K562 (cell line): ENCODE results near the gene OLFML2B.
"Not testable (repeated sequence)": the region's sequence is repeated elsewhere in the genome, so short reads cannot be mapped to it uniquely, and the experiment has no call there.

Experiments used
- CC2D1A ChIP-seq: fragments of 450-650 bp; IDR thresholded peaks from 2 replicates; pipeline ENCODE4 v1.6.1; 2017; ENCODE audit warnings: mild to moderate bottlenecking
- CEBPG ChIP-seq, 3 experiments: fragments of 200-800 bp in 1 of 3; sonication (Bioruptor generic) in 1 of 3; sonication (generic) in 1 of 3; formaldehyde crosslinking in 1 of 3; IDR thresholded peaks in 2 of 3; conservative IDR thresholded peaks in 1 of 3; 2 replicates each; pipeline versions ENCODE4 v1.6.1 to v1.8.0; 2016 to 2022; ENCODE audit warnings: missing compliant biosample characterization in 2 of 3, missing genetic modification characterization in 2 of 3, mild to moderate bottlenecking in 1 of 3, missing genetic modification reagents in 1 of 3
- EZH2 ChIP-seq: IDR thresholded peaks from 2 replicates; pipeline ENCODE4 v1.6.1; 2012; ENCODE audit warnings: low read depth, mild to moderate bottlenecking, inconsistent platforms, low read length, borderline replicate concordance
- NFRKB ChIP-seq: fragments of 450-650 bp; IDR thresholded peaks from 2 replicates; pipeline ENCODE4 v1.6.1; 2016; ENCODE audit warnings: low read depth
- TAF1 ChIP-seq: IDR thresholded peaks from 2 replicates; pipeline ENCODE4 v1.6.1; 2011; ENCODE audit warnings: mild to moderate bottlenecking, low read length, moderate library complexity; ENCODE audit not compliant: insufficient read depth, control insufficient read depth, severe bottlenecking; ENCODE audit errors: extremely low read depth
- TAF7 ChIP-seq: fragments of 450-650 bp; IDR thresholded peaks from 2 replicates; pipeline ENCODE4 v1.6.1; 2016; ENCODE audit warnings: missing genetic modification characterization, missing compliant biosample characterization
- ZBTB1 ChIP-seq: sonication (generic); formaldehyde crosslinking; IDR thresholded peaks from 2 replicates; pipeline ENCODE4 v1.8.1; 2023; ENCODE audit warnings: missing genetic modification reagents, low read depth, mild to moderate bottlenecking, borderline replicate concordance
- ZZZ3 ChIP-seq: fragments of 450-650 bp; IDR thresholded peaks from 2 replicates; pipeline ENCODE4 v1.6.1; 2016; ENCODE audit warnings: antibody characterized with exemption, mild to moderate bottlenecking, moderate library complexity
- TF ChIP-seq, protein P1 (sequence below), 2 experiments: fragments of 450-650 bp; formaldehyde crosslinking in 1 of 2; IDR thresholded peaks; 2 replicates each; pipeline versions ENCODE4 v1.4.0 to v1.6.1; 2014 to 2020; ENCODE audit warnings: mild to moderate bottlenecking in 2 of 2, borderline replicate concordance in 1 of 2, low read depth in 1 of 2
- TF ChIP-seq, protein P2 (sequence below), 3 experiments: IDR thresholded peaks in 2 of 3; conservative IDR thresholded peaks in 1 of 3; 2 replicates each; pipeline ENCODE4 v1.5.1; 2011 to 2012; ENCODE audit warnings: low read length in 3 of 3, mild to moderate bottlenecking in 3 of 3, control low read depth in 2 of 3, improper control_type of control experiment in 1 of 3, inconsistent platforms in 1 of 3, low read depth in 1 of 3, mixed read lengths in 1 of 3, moderate library complexity in 1 of 3; ENCODE audit not compliant: insufficient read depth in 2 of 3
- TF ChIP-seq, protein P3 (sequence below): sonication (generic); formaldehyde crosslinking; IDR thresholded peaks from 2 replicates; pipeline ENCODE4 v1.8.0; 2022; ENCODE audit warnings: mild to moderate bottlenecking, low read depth, missing genetic modification reagents

GRCh38 chr1:162053949-162054348 is 30.3 kb upstream of the OLFML2B start:
- TF ChIP-seq, protein P1, sequence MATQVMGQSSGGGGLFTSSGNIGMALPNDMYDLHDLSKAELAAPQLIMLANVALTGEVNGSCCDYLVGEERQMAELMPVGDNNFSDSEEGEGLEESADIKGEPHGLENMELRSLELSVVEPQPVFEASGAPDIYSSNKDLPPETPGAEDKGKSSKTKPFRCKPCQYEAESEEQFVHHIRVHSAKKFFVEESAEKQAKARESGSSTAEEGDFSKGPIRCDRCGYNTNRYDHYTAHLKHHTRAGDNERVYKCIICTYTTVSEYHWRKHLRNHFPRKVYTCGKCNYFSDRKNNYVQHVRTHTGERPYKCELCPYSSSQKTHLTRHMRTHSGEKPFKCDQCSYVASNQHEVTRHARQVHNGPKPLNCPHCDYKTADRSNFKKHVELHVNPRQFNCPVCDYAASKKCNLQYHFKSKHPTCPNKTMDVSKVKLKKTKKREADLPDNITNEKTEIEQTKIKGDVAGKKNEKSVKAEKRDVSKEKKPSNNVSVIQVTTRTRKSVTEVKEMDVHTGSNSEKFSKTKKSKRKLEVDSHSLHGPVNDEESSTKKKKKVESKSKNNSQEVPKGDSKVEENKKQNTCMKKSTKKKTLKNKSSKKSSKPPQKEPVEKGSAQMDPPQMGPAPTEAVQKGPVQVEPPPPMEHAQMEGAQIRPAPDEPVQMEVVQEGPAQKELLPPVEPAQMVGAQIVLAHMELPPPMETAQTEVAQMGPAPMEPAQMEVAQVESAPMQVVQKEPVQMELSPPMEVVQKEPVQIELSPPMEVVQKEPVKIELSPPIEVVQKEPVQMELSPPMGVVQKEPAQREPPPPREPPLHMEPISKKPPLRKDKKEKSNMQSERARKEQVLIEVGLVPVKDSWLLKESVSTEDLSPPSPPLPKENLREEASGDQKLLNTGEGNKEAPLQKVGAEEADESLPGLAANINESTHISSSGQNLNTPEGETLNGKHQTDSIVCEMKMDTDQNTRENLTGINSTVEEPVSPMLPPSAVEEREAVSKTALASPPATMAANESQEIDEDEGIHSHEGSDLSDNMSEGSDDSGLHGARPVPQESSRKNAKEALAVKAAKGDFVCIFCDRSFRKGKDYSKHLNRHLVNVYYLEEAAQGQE (IDR thresholded peaks at IDR 0.05; ENCODE audit: borderline replicate concordance) = not testable (repeated sequence)
- TF ChIP-seq, protein P1 (CRISPR knock-in tag; IDR thresholded peaks at IDR 0.05; ENCODE audit: low read depth) = not testable (repeated sequence)
- not testable (repeated sequence) for TF ChIP-seq TAF7; CC2D1A; ZBTB1; CEBPG (CRISPR knock-in tag; IDR thresholded peaks at IDR 0.05); CEBPG (tag; conservative IDR thresholded peaks at IDR 0.05 in 1 of 2, IDR thresholded peaks at IDR 0.05 in 1 of 2); EZH2; NFRKB; TAF1; ZZZ3
- TF ChIP-seq, protein P2, sequence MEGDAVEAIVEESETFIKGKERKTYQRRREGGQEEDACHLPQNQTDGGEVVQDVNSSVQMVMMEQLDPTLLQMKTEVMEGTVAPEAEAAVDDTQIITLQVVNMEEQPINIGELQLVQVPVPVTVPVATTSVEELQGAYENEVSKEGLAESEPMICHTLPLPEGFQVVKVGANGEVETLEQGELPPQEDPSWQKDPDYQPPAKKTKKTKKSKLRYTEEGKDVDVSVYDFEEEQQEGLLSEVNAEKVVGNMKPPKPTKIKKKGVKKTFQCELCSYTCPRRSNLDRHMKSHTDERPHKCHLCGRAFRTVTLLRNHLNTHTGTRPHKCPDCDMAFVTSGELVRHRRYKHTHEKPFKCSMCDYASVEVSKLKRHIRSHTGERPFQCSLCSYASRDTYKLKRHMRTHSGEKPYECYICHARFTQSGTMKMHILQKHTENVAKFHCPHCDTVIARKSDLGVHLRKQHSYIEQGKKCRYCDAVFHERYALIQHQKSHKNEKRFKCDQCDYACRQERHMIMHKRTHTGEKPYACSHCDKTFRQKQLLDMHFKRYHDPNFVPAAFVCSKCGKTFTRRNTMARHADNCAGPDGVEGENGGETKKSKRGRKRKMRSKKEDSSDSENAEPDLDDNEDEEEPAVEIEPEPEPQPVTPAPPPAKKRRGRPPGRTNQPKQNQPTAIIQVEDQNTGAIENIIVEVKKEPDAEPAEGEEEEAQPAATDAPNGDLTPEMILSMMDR (IDR thresholded peaks at IDR 0.05 in 2 of 3, conservative IDR thresholded peaks at IDR 0.05 in 1 of 3; ENCODE audit: insufficient read depth in 2 of 3, low read depth in 1 of 3, low read length in 3 of 3) = not testable (repeated sequence)
- TF ChIP-seq, protein P3, sequence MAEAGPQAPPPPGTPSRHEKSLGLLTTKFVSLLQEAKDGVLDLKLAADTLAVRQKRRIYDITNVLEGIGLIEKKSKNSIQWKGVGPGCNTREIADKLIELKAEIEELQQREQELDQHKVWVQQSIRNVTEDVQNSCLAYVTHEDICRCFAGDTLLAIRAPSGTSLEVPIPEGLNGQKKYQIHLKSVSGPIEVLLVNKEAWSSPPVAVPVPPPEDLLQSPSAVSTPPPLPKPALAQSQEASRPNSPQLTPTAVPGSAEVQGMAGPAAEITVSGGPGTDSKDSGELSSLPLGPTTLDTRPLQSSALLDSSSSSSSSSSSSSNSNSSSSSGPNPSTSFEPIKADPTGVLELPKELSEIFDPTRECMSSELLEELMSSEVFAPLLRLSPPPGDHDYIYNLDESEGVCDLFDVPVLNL (CRISPR knock-in tag) = not testable (repeated sequence)
